HEK293 (cell line): ENCODE measurements around the gene CCDC122.

Experiments
- CTCF ChIA-PET: fragments of 350-600 bp; formaldehyde crosslinking; extraction: SDS; loops from one replicate; lab custom pipeline; 2021; ENCODE audit warnings: antibody characterized with exemption; lab: Yijun Ruan, JAX
- POLR2A ChIA-PET: fragments of 300-600 bp; formaldehyde crosslinking; extraction: SDS; loops from one replicate; lab custom pipeline; 2020; ENCODE audit warnings: antibody characterized with exemption, inconsistent platforms; lab: Yijun Ruan, JAX
- H3K27ac ChIP-seq: fragments of 200-500 bp; sonication (Bioruptor generic); 2 replicates; pipeline ENCODE4 v1.5.1; 2014; ENCODE audit warnings: low read depth, low read length, control low read depth, inconsistent platforms; ENCODE audit errors: extremely low read depth
- H3K36me3 ChIP-seq, 2 experiments: fragments of 200-500 bp in 1 of 2; sonication (Bioruptor generic) in 1 of 2; 1 replicate in 1 of 2; 2 replicates in 1 of 2; pipeline ENCODE4 v1.5.1; 2014 to 2017; ENCODE audit warnings: inconsistent platforms in 2 of 2, low read length in 2 of 2; ENCODE audit not compliant: control insufficient read depth in 2 of 2, insufficient read depth in 1 of 2
- H3K4me1 ChIP-seq: fragments of 200-500 bp; sonication (Bioruptor generic); 2 replicates; pipeline ENCODE4 v1.5.1; 2014; ENCODE audit warnings: mild to moderate bottlenecking, low read length, inconsistent platforms; ENCODE audit not compliant: control insufficient read depth, insufficient read depth
- H3K4me3 ChIP-seq: 2 replicates; pipeline ENCODE4 v1.5.1; 2011; ENCODE audit warnings: low read depth, mild to moderate bottlenecking, control low read depth, low read length, moderate library complexity
- H3K9me3 ChIP-seq: fragments of 200-500 bp; sonication (Bioruptor generic); 2 replicates; pipeline ENCODE4 v1.5.1; 2014; ENCODE audit warnings: low read depth, low read length, inconsistent platforms; ENCODE audit not compliant: control insufficient read depth, insufficient read depth
- BCL6B ChIP-seq: fragments of 450-650 bp; formaldehyde crosslinking; IDR thresholded peaks from 2 replicates; pipeline ENCODE4 v1.5.1; 2017; ENCODE audit warnings: missing biosample characterization, missing genetic modification characterization
- EGR2 ChIP-seq: fragments of 450-650 bp; formaldehyde crosslinking; IDR thresholded peaks from 2 replicates; pipeline ENCODE4 v1.5.1; 2016; ENCODE audit warnings: low read depth, missing biosample characterization, missing genetic modification characterization
- FEZF1 ChIP-seq: fragments of 450-650 bp; formaldehyde crosslinking; IDR thresholded peaks from 2 replicates; pipeline ENCODE4 v1.5.1; 2016; ENCODE audit warnings: missing biosample characterization, missing genetic modification characterization
- GFI1B ChIP-seq: fragments of 450-650 bp; formaldehyde crosslinking; IDR thresholded peaks from 2 replicates; pipeline ENCODE4 v1.5.1; 2016; ENCODE audit warnings: missing biosample characterization, missing genetic modification characterization
- HOXD13 ChIP-seq: sonication (generic); formaldehyde crosslinking; IDR thresholded peaks from 2 replicates; pipeline ENCODE4 v1.8.0; 2022; ENCODE audit warnings: missing genetic modification reagents, borderline replicate concordance
- PATZ1 ChIP-seq: fragments of 450-650 bp; formaldehyde crosslinking; IDR thresholded peaks from 2 replicates; pipeline ENCODE4 v1.5.1; 2016; ENCODE audit warnings: missing biosample characterization, missing genetic modification characterization
- PRDM6 ChIP-seq: fragments of 450-650 bp; formaldehyde crosslinking; IDR thresholded peaks from 2 replicates; pipeline ENCODE4 v1.5.1; 2017; ENCODE audit warnings: missing biosample characterization, missing genetic modification characterization
- REPIN1 ChIP-seq: fragments of 450-650 bp; formaldehyde crosslinking; IDR thresholded peaks from 2 replicates; pipeline ENCODE4 v1.5.1; 2017; ENCODE audit warnings: missing biosample characterization, missing genetic modification characterization, low read depth
- SCRT1 ChIP-seq: fragments of 450-650 bp; formaldehyde crosslinking; IDR thresholded peaks from 2 replicates; pipeline ENCODE4 v1.5.1; 2016; ENCODE audit warnings: missing biosample characterization, missing genetic modification characterization, borderline replicate concordance
- SCRT2 ChIP-seq: fragments of 450-650 bp; formaldehyde crosslinking; IDR thresholded peaks from 2 replicates; pipeline ENCODE4 v1.5.1; 2016; ENCODE audit warnings: missing biosample characterization, missing genetic modification characterization
- SP3 ChIP-seq: fragments of 450-650 bp; formaldehyde crosslinking; IDR thresholded peaks from 2 replicates; pipeline ENCODE4 v1.5.1; 2016; ENCODE audit warnings: missing biosample characterization, missing genetic modification characterization
- ZBTB17 ChIP-seq: fragments of 450-650 bp; formaldehyde crosslinking; IDR thresholded peaks from 2 replicates; pipeline ENCODE4 v1.5.1; 2016; ENCODE audit warnings: missing biosample characterization, missing genetic modification characterization
- ZEB2 ChIP-seq: fragments of 450-650 bp; formaldehyde crosslinking; IDR thresholded peaks from 2 replicates; pipeline ENCODE4 v1.5.1; 2016; ENCODE audit warnings: missing biosample characterization, missing genetic modification characterization
- ZFP69B ChIP-seq: fragments of 450-650 bp; formaldehyde crosslinking; IDR thresholded peaks from 2 replicates; pipeline ENCODE4 v1.5.1; 2016; ENCODE audit warnings: missing biosample characterization, missing genetic modification characterization
- ZNF280D ChIP-seq: fragments of 450-650 bp; formaldehyde crosslinking; IDR thresholded peaks from 2 replicates; pipeline ENCODE4 v1.5.1; 2016; ENCODE audit warnings: missing biosample characterization, missing genetic modification characterization
- ZNF311 ChIP-seq: fragments of 450-650 bp; formaldehyde crosslinking; IDR thresholded peaks from 2 replicates; pipeline ENCODE4 v1.5.1; 2017; ENCODE audit warnings: missing biosample characterization, missing genetic modification characterization, borderline replicate concordance
- ZNF404 ChIP-seq: fragments of 450-650 bp; formaldehyde crosslinking; IDR thresholded peaks from 2 replicates; pipeline ENCODE4 v1.5.1; 2017; ENCODE audit warnings: missing biosample characterization, missing genetic modification characterization
- ZNF473 ChIP-seq: fragments of 450-650 bp; formaldehyde crosslinking; IDR thresholded peaks from 2 replicates; pipeline ENCODE4 v1.5.1; 2017; ENCODE audit warnings: missing biosample characterization, missing genetic modification characterization
- ZNF510 ChIP-seq: fragments of 450-650 bp; formaldehyde crosslinking; IDR thresholded peaks from 2 replicates; pipeline ENCODE4 v1.5.1; 2018; ENCODE audit warnings: mild to moderate bottlenecking, missing genetic modification characterization, missing biosample characterization; ENCODE audit not compliant: insufficient replicate concordance
- ZNF513 ChIP-seq: fragments of 450-650 bp; IDR thresholded peaks from 2 replicates; pipeline ENCODE4 v1.5.1; 2018; ENCODE audit warnings: missing biosample characterization, missing genetic modification characterization
- ZNF621 ChIP-seq: fragments of 450-650 bp; formaldehyde crosslinking; IDR thresholded peaks from 2 replicates; pipeline ENCODE4 v1.5.1; 2017; ENCODE audit warnings: missing biosample characterization, missing genetic modification characterization
- ZNF626 ChIP-seq: fragments of 450-650 bp; sonication (Bioruptor Pico); formaldehyde crosslinking; IDR thresholded peaks from 2 replicates; pipeline ENCODE4 v1.5.1; 2018; ENCODE audit warnings: missing biosample characterization, missing genetic modification characterization, inconsistent platforms
- ZNF707 ChIP-seq: fragments of 450-650 bp; formaldehyde crosslinking; IDR thresholded peaks from 2 replicates; pipeline ENCODE4 v1.5.1; 2016; ENCODE audit warnings: missing biosample characterization, missing genetic modification characterization
- ZSCAN16 ChIP-seq: fragments of 450-650 bp; formaldehyde crosslinking; IDR thresholded peaks from 2 replicates; pipeline ENCODE4 v1.5.1; 2016; ENCODE audit warnings: missing biosample characterization, missing genetic modification characterization

CCDC122 gene

GRCh38 chr13:43915451-43915850, 35.9 kb upstream of the CCDC122 start (continued):
- TF ChIP-seq ZNF404 (tag by site-specific recombination) (no peak), SCRT2 (tag by site-specific recombination) (no peak), ZSCAN16 (tag by site-specific recombination) (no peak), HOXD13 (CRISPR knock-in tag) (no peak)
- TF ChIP-seq, all 188 proteins: peak for 0

GRCh38 chr13:43911871-43912270, 32.3 kb upstream of the CCDC122 start:
- no peaks in the 10 kb centered on the region for H3K9me3 ChIP-seq
- ChIA-PET CTCF (interaction anchor here (0.9 kb wide), 1 partner anchor 527 kb away, joined by 3 read pairs; no protein-coding TSS in a partner anchor), POLR2A (interaction anchor here (0.5 kb wide), 1 partner anchor 523 kb away, joined by 3 read pairs; no protein-coding TSS in a partner anchor)
- H3K4me1 ChIP-seq: no peaks in the 10 kb centered on the region
- no peak overlapping the region for H3K27ac ChIP-seq
- no peak overlapping the region for H3K4me3 ChIP-seq
- TF ChIP-seq ZFP69B (tag by site-specific recombination) (no peak), PRDM6 (0 out of 2 replicates have a peak, but pooled peaks have one; percentile 12)
- no peaks in the 10 kb centered on the region for H3K36me3 ChIP-seq

GRCh38 chr13:43911278-43911677, 31.7 kb upstream of the CCDC122 start:
- Histone ChIP-seq H3K36me3 (no peaks in the 10 kb centered on the region), H3K4me1 (no peaks in the 10 kb centered on the region), H3K27ac (no peak overlapping the region), H3K9me3 (no peaks in the 10 kb centered on the region), H3K4me3 (no peak overlapping the region)
- POLR2A ChIA-PET: interaction anchor here (0.5 kb wide), 1 partner anchor 524 kb away, joined by 3 read pairs; no protein-coding TSS in a partner anchor
- TF ChIP-seq ZNF513 (no peak), EGR2 (tag by site-specific recombination) (no peak), ZNF707 (no peak), PATZ1 (no peak), ZNF311 (tag by site-specific recombination) (no peak), ZNF280D (tag by site-specific recombination) (no peak), ZEB2 (tag by site-specific recombination) (no peak), SCRT1 (tag by site-specific recombination) (no peak), SP3 (tag by site-specific recombination) (no peak), ZBTB17 (tag by site-specific recombination) (no peak), GFI1B (tag by site-specific recombination) (no peak), BCL6B (tag by site-specific recombination) (no peak), ZNF473 (no peak), FEZF1 (no peak), ZNF626 (tag by site-specific recombination) (no peak), ZNF621 (no peak), REPIN1 (tag by site-specific recombination) (no peak), ZNF510 (tag by site-specific recombination) (no peak)
- CTCF ChIA-PET: interaction anchor here (0.9 kb wide), 1 partner anchor 528 kb away, joined by 3 read pairs; no protein-coding TSS in a partner anchor
